Liver (tissue), 3 donors: ENCODE data around the gene ATP11A.

Experiments used
- CTCF ChIP-seq: fragments of 150-350 bp; IDR thresholded peaks from 2 replicates; pipeline ENCODE4 v1.5.1; 2017; ENCODE audit warnings: improper control_type of control experiment, low read depth, low read length; ENCODE audit not compliant: missing input control
- EGR1 ChIP-seq, 2 donors: IDR thresholded peaks; 2 replicates each; pipeline ENCODE4 v1.6.1; 2016 to 2018; ENCODE audit warnings: antibody characterized with exemption in 2 of 2, low read depth in 2 of 2
- FOXA2 ChIP-seq: IDR thresholded peaks from 2 replicates; pipeline ENCODE4 v1.6.1; 2016; ENCODE audit warnings: antibody characterized with exemption
- JUND ChIP-seq, 2 donors: IDR thresholded peaks; 2 replicates each; pipeline ENCODE4 v1.6.1; 2016; ENCODE audit warnings: antibody characterized with exemption in 2 of 2
- NR2F2 ChIP-seq: IDR thresholded peaks from 2 replicates; pipeline ENCODE4 v1.6.1; 2016; ENCODE audit warnings: antibody characterized with exemption
- YY1 ChIP-seq: IDR thresholded peaks from 2 replicates; pipeline ENCODE4 v1.6.1; 2016; ENCODE audit warnings: antibody characterized with exemption, mild to moderate bottlenecking
- TF ChIP-seq, protein P1 (sequence below): IDR thresholded peaks from 2 replicates; pipeline ENCODE4 v1.6.1; 2016; ENCODE audit warnings: antibody characterized with exemption
- TF ChIP-seq, protein P2 (sequence below): IDR thresholded peaks from 2 replicates; pipeline ENCODE4 v1.6.1; 2016; ENCODE audit warnings: antibody characterized with exemption
- donor health status: healthy.
- donor health status: healthy.

DNA sequence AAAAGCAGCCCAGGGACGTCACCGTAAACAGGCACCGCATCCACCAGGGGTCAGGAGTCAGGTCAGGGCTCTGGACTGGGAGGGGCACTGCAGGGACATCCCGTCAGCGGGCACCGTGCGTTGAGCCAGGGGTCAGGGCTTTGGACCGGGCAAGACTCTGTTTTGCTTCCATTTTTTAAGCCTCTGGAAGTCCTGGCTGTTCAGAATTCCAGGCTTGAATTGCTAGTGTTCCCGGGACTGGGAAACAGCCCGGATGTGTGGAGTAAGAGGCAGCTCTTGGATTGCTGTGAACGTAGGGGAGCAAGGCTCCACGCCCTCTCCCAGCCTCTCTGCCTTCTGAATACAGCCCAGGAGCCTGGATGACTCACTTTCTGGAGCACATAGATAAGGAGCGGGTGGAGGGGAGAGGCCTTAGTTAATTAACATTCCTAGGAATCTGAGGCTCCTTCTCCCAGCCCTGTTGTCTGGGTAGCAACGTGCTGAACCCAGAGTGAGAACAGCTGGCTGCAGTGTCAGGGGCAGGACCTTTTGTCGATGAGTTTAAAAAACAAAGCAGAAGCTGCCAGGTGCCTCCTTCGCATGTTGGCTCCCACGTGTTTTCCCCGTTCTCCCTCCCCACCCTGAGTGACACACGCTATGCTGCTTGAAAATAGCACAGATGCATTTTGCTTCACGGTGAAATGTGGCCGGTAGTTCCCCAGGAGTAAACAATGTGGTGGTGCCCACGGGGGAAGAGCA lies 21.9 kb downstream of the ATP11A start:
- no peak for TF ChIP-seq CTCF
- TF ChIP-seq, protein P1, sequence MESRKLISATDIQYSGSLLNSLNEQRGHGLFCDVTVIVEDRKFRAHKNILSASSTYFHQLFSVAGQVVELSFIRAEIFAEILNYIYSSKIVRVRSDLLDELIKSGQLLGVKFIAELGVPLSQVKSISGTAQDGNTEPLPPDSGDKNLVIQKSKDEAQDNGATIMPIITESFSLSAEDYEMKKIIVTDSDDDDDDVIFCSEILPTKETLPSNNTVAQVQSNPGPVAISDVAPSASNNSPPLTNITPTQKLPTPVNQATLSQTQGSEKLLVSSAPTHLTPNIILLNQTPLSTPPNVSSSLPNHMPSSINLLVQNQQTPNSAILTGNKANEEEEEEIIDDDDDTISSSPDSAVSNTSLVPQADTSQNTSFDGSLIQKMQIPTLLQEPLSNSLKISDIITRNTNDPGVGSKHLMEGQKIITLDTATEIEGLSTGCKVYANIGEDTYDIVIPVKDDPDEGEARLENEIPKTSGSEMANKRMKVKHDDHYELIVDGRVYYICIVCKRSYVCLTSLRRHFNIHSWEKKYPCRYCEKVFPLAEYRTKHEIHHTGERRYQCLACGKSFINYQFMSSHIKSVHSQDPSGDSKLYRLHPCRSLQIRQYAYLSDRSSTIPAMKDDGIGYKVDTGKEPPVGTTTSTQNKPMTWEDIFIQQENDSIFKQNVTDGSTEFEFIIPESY: no peak
- TF ChIP-seq YY1: peak; percentile 39
- TF ChIP-seq FOXA2: no peak
- TF ChIP-seq, protein P2, sequence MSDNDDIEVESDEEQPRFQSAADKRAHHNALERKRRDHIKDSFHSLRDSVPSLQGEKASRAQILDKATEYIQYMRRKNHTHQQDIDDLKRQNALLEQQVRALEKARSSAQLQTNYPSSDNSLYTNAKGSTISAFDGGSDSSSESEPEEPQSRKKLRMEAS: peak; percentile 60
- no peak for TF ChIP-seq EGR1 (IDR thresholded peaks at IDR 0.05; ENCODE audit: low read depth in 2 of 2)
- peak; percentile 96 to 97 for TF ChIP-seq JUND (IDR thresholded peaks at IDR 0.05)
- TF ChIP-seq NR2F2: peak; percentile 94
